ENCODE measurements around the gene MSI1. TPM values are rescaled to one million over a fixed set of nuclear protein-coding genes. Genes with fewer than 3 reads are reported as not detected.

The MSI1 gene
- total RNA-seq, 2 donors from 2014 or later, result 0.27 TPM; not detected in 1

DNA sequence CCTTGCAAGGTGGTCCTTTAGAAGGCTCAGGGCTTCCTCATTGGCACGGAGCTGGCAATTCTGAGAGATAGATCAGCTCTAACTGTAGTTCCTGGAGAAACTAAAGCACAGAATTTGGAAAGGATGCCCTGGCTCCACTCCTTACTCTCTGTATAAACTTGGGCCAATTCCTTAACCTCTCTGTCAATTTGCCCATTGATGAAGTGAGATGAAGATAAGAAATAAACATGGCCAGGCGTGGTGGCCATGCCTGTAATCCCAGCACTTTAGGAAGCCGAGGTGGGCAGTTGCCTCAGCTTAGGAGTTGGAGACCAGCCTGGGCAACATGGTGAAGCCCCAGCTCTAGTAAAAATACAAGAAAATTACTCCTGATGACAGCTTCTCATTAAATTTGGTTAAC lies 34.9 kb upstream of the MSI1 start:
- ATAC-seq (ENCODE audit: insufficient number of reproducible peaks, low FRiP score, low read depth), result no peak
- Histone ChIP-seq H3K4me3 (no peak overlapping the region), H3K9me3 (no peaks in the 10 kb centered on the region), H3K36me3 (no peaks in the 10 kb centered on the region), H3K27me3 (replicated peaks; ENCODE audit: insufficient read depth) (no peaks in the 10 kb centered on the region), H3K27ac (no peak overlapping the region), H3K4me1 (ENCODE audit: control insufficient read depth in 1 of 2, low read depth in 2 of 2) (no peaks in the 10 kb centered on the region)
- no peak for DNase-seq (ENCODE audit: low spot score)
- TF ChIP-seq, protein P1, sequence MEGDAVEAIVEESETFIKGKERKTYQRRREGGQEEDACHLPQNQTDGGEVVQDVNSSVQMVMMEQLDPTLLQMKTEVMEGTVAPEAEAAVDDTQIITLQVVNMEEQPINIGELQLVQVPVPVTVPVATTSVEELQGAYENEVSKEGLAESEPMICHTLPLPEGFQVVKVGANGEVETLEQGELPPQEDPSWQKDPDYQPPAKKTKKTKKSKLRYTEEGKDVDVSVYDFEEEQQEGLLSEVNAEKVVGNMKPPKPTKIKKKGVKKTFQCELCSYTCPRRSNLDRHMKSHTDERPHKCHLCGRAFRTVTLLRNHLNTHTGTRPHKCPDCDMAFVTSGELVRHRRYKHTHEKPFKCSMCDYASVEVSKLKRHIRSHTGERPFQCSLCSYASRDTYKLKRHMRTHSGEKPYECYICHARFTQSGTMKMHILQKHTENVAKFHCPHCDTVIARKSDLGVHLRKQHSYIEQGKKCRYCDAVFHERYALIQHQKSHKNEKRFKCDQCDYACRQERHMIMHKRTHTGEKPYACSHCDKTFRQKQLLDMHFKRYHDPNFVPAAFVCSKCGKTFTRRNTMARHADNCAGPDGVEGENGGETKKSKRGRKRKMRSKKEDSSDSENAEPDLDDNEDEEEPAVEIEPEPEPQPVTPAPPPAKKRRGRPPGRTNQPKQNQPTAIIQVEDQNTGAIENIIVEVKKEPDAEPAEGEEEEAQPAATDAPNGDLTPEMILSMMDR (IDR thresholded peaks at IDR 0.05), result no peak

DNA sequence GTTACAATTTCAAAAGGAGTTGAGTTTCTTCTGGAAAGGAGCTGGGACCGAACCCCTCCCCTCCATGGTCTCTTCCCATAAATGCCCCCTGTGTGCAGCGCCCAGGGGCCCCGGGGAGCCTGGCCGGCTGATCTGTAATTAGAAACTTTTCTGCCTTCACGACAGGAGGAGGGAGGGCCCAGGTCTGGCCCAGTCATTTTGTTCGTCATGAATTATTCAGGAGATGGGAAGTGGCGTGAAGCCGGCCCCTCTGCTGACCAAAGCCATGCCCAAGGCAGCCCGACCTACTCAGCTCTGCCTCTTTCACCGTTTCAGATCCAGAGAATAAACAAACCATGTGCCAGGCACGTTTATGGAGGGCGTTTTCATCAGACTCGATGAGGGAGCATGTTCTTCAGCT lies 33.3 kb upstream of the MSI1 start:
- no peak overlapping the region for H3K4me3 ChIP-seq
- H3K27ac ChIP-seq, result no peak overlapping the region
- H3K27me3 ChIP-seq (replicated peaks; ENCODE audit: insufficient read depth), result no peaks in the 10 kb centered on the region
- no peaks in the 10 kb centered on the region for H3K4me1 ChIP-seq (ENCODE audit: control insufficient read depth in 1 of 2, low read depth in 2 of 2)
- ATAC-seq (ENCODE audit: insufficient number of reproducible peaks, low FRiP score, low read depth) (no peak), DNase-seq (ENCODE audit: low spot score) (no peak)
- H3K9me3 ChIP-seq, result no peaks in the 10 kb centered on the region
- TF ChIP-seq, protein P1 (IDR thresholded peaks at IDR 0.05), result no peak
- H3K36me3 ChIP-seq, result no peaks in the 10 kb centered on the region

DNA sequence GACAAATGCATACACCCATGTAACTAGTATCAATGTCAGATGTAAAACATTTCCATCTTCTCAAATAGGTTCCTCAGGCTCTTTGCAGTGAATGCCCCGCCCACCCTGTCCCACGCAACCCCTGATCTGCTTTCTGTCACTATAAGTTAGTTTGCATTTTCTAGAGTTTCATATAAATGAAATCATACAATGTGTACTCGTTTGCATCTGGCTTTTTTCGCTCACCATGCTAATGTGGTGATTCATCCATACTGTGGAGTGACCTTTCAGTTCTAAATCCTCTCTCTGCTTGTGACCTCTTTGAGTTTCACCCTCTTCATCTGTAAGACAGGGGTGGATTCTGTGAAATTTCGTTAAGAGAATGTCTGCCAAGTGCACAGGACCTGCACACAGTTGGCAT lies 30.6 kb upstream of the MSI1 start:
- ATAC-seq (ENCODE audit: insufficient number of reproducible peaks, low FRiP score, low read depth), result no peak
- H3K4me1 ChIP-seq (ENCODE audit: control insufficient read depth in 1 of 2, low read depth in 2 of 2), result no peaks in the 10 kb centered on the region
- DNase-seq (ENCODE audit: low spot score), result no peak
- no peak overlapping the region for H3K4me3 ChIP-seq
- H3K27ac ChIP-seq, result no peak overlapping the region
- no peaks in the 10 kb centered on the region for H3K27me3 ChIP-seq (replicated peaks; ENCODE audit: insufficient read depth)
- no peaks in the 10 kb centered on the region for H3K9me3 ChIP-seq
- TF ChIP-seq, protein P1 (IDR thresholded peaks at IDR 0.05), result no peak
- no peaks in the 10 kb centered on the region for H3K36me3 ChIP-seq

DNA sequence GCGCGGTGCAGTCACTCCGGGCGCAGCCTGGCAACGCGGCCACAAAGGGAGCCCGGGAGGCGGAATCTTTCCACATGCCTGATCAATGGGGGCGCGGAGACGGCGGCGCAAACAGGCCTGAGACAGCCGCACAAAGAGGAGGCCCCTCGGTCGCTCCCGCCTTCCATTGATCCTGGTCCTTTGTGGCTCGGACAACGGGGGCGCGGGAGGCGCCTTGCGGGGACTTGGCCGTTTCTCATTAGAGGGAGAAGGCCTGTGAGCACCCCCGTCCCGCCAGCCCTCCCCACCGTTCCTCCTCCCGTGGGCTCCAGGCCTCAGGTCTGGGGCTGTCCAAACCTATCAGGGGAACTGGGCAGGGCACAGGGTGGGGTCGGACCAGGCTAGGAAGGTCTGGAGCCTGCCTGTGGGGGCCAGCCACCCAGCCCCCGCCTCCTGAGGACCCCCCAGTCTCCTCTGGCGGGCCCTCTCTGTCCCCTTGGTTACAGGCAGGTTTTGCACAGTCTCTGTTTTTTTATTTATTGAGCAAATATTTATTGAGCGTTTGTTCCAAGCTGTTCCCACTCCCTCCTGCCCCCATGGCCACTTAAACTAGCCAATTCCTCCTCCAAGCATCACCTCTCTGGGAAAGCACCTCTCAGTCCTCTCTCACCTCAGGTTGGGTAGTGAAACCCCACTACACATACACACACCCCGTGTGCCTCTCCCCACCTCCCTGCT lies 29.0 kb upstream of the MSI1 start:
- H3K27me3 ChIP-seq (replicated peaks; ENCODE audit: insufficient read depth), result no peaks in the 10 kb centered on the region

DNA sequence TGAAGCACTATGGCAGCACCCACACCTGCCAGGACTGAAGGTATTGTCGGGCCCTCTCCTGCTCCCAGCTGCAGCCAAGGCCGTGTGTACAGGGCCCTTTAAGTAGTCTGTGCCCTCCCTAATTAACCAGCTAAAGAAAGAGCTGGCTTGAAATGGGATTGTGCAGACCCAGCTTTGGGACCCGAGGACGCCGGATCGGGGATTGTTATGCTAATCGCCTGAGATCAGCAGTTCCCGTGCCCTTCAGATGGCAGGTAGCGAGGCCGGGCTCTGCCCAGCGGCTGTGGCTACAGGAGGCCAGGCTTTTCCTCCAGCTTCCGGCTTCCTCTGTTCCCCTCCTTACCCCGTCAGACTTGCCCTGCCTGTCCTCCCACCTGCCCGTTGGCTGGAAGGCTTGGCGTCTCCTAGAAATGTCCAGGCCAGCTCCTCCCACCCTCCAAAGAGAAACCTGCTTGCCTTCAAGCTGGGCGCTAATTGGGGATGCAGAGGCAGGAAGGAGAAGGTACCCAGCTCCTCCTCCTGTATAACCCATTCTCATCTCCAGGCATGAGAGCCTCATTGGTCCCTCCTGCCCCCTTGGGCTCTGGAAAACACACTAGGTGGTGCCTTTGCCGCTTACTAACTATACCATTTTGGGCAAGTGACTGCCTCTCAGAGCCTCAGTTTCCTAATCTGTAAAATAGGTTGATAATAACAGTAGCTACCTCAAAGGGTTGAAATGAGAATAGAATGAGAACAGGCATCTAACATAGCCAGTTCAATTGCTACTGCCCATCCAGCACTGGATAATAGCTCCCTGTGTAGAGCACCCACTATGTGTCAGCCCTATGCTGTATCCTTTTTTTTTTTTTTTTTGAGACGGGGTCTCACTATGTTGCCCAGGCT lies 25.8 kb upstream of the MSI1 start:
- no peaks in the 10 kb centered on the region for H3K9me3 ChIP-seq
- TF ChIP-seq, protein P1 (IDR thresholded peaks at IDR 0.05), result no peak
- no peak overlapping the region for H3K4me3 ChIP-seq
- no peaks in the 10 kb centered on the region for H3K4me1 ChIP-seq (ENCODE audit: control insufficient read depth in 1 of 2, low read depth in 2 of 2)
- no peaks in the 10 kb centered on the region for H3K36me3 ChIP-seq
- no peak overlapping the region for H3K27ac ChIP-seq
- DNase-seq (ENCODE audit: low spot score) (no peak), ATAC-seq (ENCODE audit: insufficient number of reproducible peaks, low FRiP score, low read depth) (no peak)
- H3K27me3 ChIP-seq (replicated peaks; ENCODE audit: insufficient read depth), result no peaks in the 10 kb centered on the region

More for the DNA sequence above, 29.0 kb upstream of the MSI1 start:
- Histone ChIP-seq H3K4me3 (no peak overlapping the region), H3K36me3 (no peaks in the 10 kb centered on the region), H3K9me3 (no peaks in the 10 kb centered on the region), H3K4me1 (ENCODE audit: control insufficient read depth in 1 of 2, low read depth in 2 of 2) (no peaks in the 10 kb centered on the region), H3K27ac (no peak overlapping the region)
- no peak for DNase-seq (ENCODE audit: low spot score)
- ATAC-seq (ENCODE audit: insufficient number of reproducible peaks, low FRiP score, low read depth), result no peak
- TF ChIP-seq, protein P1 (IDR thresholded peaks at IDR 0.05), result no peak

Data from thoracic aorta (tissue), 2 donors.